ENCODE results near the gene GNS. TPM values are rescaled to one million over a fixed set of nuclear protein-coding genes. Genes with fewer than 3 reads are reported as not detected.

The GNS gene
- total RNA-seq, 6 experiments from 2014 or later = 41.0 to 87.5 (median 63.7) TPM

DNA sequence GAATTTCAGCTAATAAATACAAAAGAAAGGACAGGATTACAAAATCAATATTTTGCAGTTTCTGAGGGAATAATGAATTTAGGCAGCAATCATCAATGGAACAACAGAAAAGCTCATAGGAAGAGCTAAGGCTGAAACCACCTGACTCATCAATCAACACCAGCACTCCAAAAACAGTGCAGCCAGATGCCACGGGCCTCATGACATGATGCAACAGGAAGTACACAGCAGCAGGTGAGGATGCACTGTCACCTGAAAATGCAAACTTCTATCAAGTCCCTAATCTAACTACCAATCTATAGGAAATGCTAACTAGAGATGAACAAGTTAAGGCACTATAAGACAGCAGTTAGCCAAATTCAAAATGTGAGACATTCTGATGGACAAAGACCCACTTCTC is 21.7 kb downstream of the GNS start:
- Histone ChIP-seq H3K4me1 (no peaks in the 10 kb centered on the region), H3K9me3 (no peaks in the 10 kb centered on the region), H3K36me3 (peaks cover 0 to 30% (median 23%) of the 10 kb centered on the region in 4 donors), H3K27me3 (no peaks in the 10 kb centered on the region), H3K27ac (no peak overlapping the region), H3K4me3 (no peak overlapping the region)
- WGBS (ENCODE audit: insufficient coverage, low coverage, low lambda C conversion rate, missing lambda C conversion rate) = 30% methylated on average over 1 of the region's 1 CpG
- ATAC-seq (peak in 1 of 4 donors; percentile 55), DNase-seq (no peak)
- TF ChIP-seq, protein P1, sequence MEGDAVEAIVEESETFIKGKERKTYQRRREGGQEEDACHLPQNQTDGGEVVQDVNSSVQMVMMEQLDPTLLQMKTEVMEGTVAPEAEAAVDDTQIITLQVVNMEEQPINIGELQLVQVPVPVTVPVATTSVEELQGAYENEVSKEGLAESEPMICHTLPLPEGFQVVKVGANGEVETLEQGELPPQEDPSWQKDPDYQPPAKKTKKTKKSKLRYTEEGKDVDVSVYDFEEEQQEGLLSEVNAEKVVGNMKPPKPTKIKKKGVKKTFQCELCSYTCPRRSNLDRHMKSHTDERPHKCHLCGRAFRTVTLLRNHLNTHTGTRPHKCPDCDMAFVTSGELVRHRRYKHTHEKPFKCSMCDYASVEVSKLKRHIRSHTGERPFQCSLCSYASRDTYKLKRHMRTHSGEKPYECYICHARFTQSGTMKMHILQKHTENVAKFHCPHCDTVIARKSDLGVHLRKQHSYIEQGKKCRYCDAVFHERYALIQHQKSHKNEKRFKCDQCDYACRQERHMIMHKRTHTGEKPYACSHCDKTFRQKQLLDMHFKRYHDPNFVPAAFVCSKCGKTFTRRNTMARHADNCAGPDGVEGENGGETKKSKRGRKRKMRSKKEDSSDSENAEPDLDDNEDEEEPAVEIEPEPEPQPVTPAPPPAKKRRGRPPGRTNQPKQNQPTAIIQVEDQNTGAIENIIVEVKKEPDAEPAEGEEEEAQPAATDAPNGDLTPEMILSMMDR (IDR thresholded peaks at IDR 0.05) = no peak
- TF ChIP-seq POLR2A (IDR thresholded peaks at IDR 0.05) = no peak
- intact Hi-C loops (cut with DNase I) = no loop called here

DNA sequence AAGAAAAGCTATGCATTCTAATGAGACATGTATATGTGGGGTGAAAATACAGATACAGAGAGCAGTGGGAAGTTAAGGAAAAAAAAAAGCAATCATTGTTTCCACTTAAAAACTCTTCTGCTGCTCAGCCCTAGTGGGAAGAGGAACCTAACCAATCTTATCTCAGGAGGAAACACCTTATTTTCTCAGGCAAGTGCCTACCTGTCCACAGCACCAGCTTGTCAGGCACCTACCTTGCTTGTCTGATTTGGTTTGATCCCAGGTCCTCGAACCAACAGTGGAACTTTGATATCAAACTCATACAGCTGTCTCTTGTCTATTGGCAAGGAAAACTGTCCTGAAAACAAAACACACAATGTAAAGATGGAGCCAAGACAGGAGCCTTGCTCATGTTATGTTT is 22.4 kb downstream of the GNS start:
- no peaks in the 10 kb centered on the region for H3K27me3 ChIP-seq
- no peaks in the 10 kb centered on the region for H3K4me1 ChIP-seq
- no peak for TF ChIP-seq POLR2A (IDR thresholded peaks at IDR 0.05)
- TF ChIP-seq, protein P1 (IDR thresholded peaks at IDR 0.05) = no peak
- intact Hi-C loops (cut with DNase I) = no loop called here
- WGBS (ENCODE audit: insufficient coverage, low coverage, low lambda C conversion rate, missing lambda C conversion rate) = 55% methylated on average over 1 of the region's 1 CpG
- H3K36me3 ChIP-seq = peaks cover 0 to 27% (median 21%) of the 10 kb centered on the region in 4 donors
- no peak overlapping the region for H3K4me3 ChIP-seq
- DNase-seq (no peak), ATAC-seq (no peak)
- no peaks in the 10 kb centered on the region for H3K9me3 ChIP-seq
- H3K27ac ChIP-seq = no peak overlapping the region

DNA sequence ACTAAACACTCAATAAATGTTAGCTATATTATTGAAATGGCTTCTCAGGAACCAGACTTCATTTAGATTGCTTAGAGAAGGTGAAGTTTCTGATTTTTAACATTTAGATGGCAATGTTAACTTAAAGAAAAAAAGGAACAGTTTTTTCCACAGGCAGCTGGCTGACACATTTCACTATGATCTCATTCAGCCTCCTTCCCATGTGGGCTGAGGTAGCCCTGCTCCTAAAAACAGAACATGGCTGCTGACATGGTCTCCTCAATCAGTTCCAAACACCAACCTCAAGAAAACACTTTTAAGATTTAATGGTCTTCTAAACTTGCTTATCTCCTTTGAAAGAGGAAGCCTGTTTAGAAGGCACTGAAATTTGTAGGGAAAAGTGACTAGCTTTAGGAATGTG is 23.8 kb downstream of the GNS start:
- DNase-seq (no peak), ATAC-seq (no peak)
- intact Hi-C loops (cut with DNase I) = no loop called here
- no peaks in the 10 kb centered on the region for H3K27me3 ChIP-seq
- H3K9me3 ChIP-seq = no peaks in the 10 kb centered on the region
- TF ChIP-seq, protein P1 (IDR thresholded peaks at IDR 0.05) = no peak
- TF ChIP-seq POLR2A (IDR thresholded peaks at IDR 0.05) = no peak
- H3K27ac ChIP-seq = no peak overlapping the region
- peaks cover 0 to 27% (median 21%) of the 10 kb centered on the region in 4 donors for H3K36me3 ChIP-seq
- no peaks in the 10 kb centered on the region for H3K4me1 ChIP-seq
- no peak overlapping the region for H3K4me3 ChIP-seq

DNA sequence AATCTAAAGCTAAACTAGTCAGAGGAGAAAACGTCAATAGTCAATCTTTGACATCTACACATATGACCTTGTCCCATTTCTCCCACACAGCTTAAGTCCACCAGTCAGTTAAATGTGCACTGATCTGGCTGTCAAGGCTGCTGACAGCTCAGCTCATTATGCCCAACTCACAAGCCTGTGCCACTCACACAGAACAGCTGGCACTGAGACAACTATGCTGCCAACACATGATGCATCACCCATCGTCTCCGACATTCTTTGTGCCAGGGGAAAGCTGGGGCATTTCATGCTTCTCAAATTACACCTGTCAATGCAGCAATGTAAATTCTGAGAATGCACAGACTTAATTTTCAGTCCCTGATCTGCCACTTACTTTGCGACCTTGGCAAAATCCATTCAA is 25.3 kb downstream of the GNS start:
- Histone ChIP-seq H3K27me3 (no peaks in the 10 kb centered on the region), H3K27ac (no peak overlapping the region), H3K9me3 (no peaks in the 10 kb centered on the region), H3K36me3 (peaks cover 0 to 24% (median 18%) of the 10 kb centered on the region in 4 donors), H3K4me1 (no peaks in the 10 kb centered on the region), H3K4me3 (no peak overlapping the region)
- TF ChIP-seq, protein P1 (IDR thresholded peaks at IDR 0.05) = no peak
- TF ChIP-seq POLR2A (IDR thresholded peaks at IDR 0.05) = no peak
- intact Hi-C loops (cut with DNase I) = no loop called here
- DNase-seq (no peak), ATAC-seq (peak in 1 of 4 donors; percentile 39)
- 70% methylated on average over 3 of the region's 4 CpGs for WGBS (ENCODE audit: insufficient coverage, low coverage, low lambda C conversion rate, missing lambda C conversion rate)

DNA sequence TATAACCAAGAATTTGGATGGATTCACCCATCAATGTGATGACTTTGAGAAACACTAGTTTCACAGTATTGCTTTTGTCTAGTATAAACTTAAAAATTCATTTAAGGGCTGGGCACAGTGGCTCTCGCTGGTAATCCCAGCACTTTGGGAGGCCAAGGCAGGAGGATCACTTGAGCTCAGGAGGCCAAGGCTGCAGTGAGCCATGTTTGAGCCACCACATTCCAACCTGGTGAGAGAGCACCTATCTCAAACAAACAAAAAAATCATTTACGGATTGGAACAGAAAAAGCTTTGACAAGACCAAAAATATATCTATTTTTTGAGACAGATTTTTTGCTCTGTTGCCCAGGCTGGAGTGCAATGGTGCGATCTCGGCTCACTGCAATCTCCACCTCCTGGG is 27.5 kb downstream of the GNS start:
- WGBS (ENCODE audit: insufficient coverage, low coverage, low lambda C conversion rate, missing lambda C conversion rate) = 100% methylated on average over 3 of the region's 4 CpGs
- H3K4me3 ChIP-seq = no peak overlapping the region
- no peak overlapping the region for H3K27ac ChIP-seq
- TF ChIP-seq, protein P1 (IDR thresholded peaks at IDR 0.05) = no peak
- no peak for TF ChIP-seq POLR2A (IDR thresholded peaks at IDR 0.05)
- H3K9me3 ChIP-seq = no peaks in the 10 kb centered on the region
- ATAC-seq (no peak), DNase-seq (no peak)
- H3K36me3 ChIP-seq = peaks cover 0 to 17% (median 10%) of the 10 kb centered on the region in 4 donors
- H3K27me3 ChIP-seq = no peaks in the 10 kb centered on the region
- H3K4me1 ChIP-seq = no peaks in the 10 kb centered on the region
- intact Hi-C loops (cut with DNase I) = no loop called here

Measured in right lobe of liver (tissue), 6 donors.